Right lobe of liver (tissue), 6 donors: ENCODE data around the gene ERCC4. TPM values are rescaled to one million over a fixed set of nuclear protein-coding genes. Genes with fewer than 3 reads are reported as not detected.
A peak's percentile ranks its signal among the peaks of the same experiment; 100 is the strongest.

ENCODE experiments used
- ATAC-seq, 4 donors: fragments of 200-7000 bp; cut with Tn5 transposase; one replicate each; pipeline ENCODE4 v1.9.1; 2020; ENCODE audit warnings: mild to moderate bottlenecking in 4 of 4, moderate library complexity in 4 of 4
- DNase-seq, 3 donors: peaks; one replicate each; pipeline ENCODE4 v3.0.0-alpha.2; 2020
- H3K27ac ChIP-seq, 3 donors: fragments of 200-600 bp; one replicate each; pipeline ENCODE4 v1.8.0; 2022
- H3K27me3 ChIP-seq, 2 donors: fragments of 200-600 bp; one replicate each; pipeline ENCODE4 v1.8.0; 2022
- H3K36me3 ChIP-seq, 4 donors: fragments of 200-600 bp; sonication (generic) in 1 of 4; one replicate each; pipeline versions ENCODE4 v1.5.1 to v1.8.0; 2017 to 2022; ENCODE audit warnings: control low read depth in 1 of 4
- H3K4me1 ChIP-seq, 4 donors: fragments of 200-600 bp; sonication (generic) in 1 of 4; one replicate each; pipeline versions ENCODE4 v1.5.1 to v1.8.0; 2017 to 2022; ENCODE audit warnings: control low read depth in 1 of 4
- H3K4me3 ChIP-seq, 3 donors: fragments of 200-600 bp; one replicate each; pipeline ENCODE4 v1.8.0; 2022
- H3K9me3 ChIP-seq, 4 donors: fragments of 200-600 bp; sonication (generic) in 1 of 4; one replicate each; pipeline versions ENCODE4 v1.5.1 to v1.8.0; 2017 to 2022; ENCODE audit warnings: control low read depth in 1 of 4
- POLR2A ChIP-seq: fragments of 450-650 bp; IDR thresholded peaks from one replicate; pipeline ENCODE4 v1.6.1; 2017; ENCODE audit warnings: antibody characterized with exemption, mild to moderate bottlenecking
- WGBS: methylation state at CpG from one replicate; pipeline ENCODE4 v1.1.6; 2018; ENCODE audit warnings: low coverage, low lambda C conversion rate; ENCODE audit not compliant: insufficient coverage; ENCODE audit errors: missing lambda C conversion rate; 5-methylcytosine and 5-hydroxymethylcytosine counted together
- intact Hi-C, 2 donors: fragments of 100-400 bp; cut with DNase I; formaldehyde crosslinking; loops; one replicate each; pipeline versions ENCODE4 v1.11.2 to v1.14.1; 2022
- total RNA-seq, 6 experiments: library from RNA; depleted of rRNA in 2 of 6; stranded (reverse); fragments of >200 nt in 2 of 6; fragmentation: NEBNext Ultra II Directional in 3 of 6; extraction: Animal tissue kit (Norgen Biotek cat#: 25700) in 3 of 6; gene quantifications; one replicate each; pipeline versions ENCODE4 v1.1.0 to v1.2.4, GENCODE V29; 2016 to 2023
- TF ChIP-seq, protein P1 (sequence below), 4 donors: fragments of 200-600 bp in 3 of 4; fragments of 450-650 bp in 1 of 4; IDR thresholded peaks; one replicate each; pipeline versions ENCODE4 v1.5.1 to v1.8.0; 2016 to 2022; ENCODE audit warnings: antibody characterized with exemption in 4 of 4, mild to moderate bottlenecking in 2 of 4
- donor health status: DM: no; HTN: yes; CAD: no.
- donor health status: DM: no; HTN: no; CAD: no.
- donor health status: DM: no; HTN: no; CAD: no.
- donor health status: DM: no; HTN: yes; CAD: no.
- donor health status: DM: no; HTN: yes; CAD: no.

Gene ERCC4
- total RNA-seq, 6 experiments from 2014 or later, result 3.4 to 7.3 (median 5.7) TPM

DNA sequence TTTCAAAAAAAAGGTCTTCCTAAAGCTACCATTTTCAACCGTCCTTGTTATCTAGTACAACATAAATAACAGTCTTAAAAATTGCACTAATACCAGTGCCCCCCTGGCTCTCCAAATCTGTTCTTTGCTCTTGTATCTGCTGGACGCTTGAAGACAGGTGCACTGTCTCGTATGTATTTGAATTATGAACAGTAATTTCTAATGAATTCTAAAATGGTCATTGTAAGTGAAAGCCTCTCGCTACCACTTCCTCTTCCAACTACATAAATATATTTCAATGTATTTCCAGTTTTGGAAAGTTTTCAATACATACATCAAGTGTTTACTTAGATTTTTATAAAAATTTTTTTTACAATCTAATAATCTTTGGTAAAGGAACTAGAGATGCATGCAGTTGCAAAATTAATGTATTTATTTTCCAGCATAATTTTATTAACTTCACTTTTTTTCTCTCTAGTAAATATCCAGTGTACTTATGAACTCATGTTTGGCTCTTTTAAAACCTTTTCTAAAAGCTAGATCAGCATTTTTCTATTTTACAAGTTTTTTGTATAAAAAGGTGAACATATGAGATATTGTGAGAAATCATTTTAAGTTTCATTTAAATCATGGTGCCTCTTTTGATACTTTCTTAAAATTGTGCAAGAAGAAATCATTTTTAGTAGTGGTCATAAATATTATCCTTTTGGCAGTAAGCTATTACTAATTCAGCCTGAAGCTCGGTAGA is 31.0 kb downstream of the ERCC4 start:
- no peak for DNase-seq
- H3K9me3 ChIP-seq, result no peaks in the 10 kb centered on the region
- no peaks in the 10 kb centered on the region for H3K27me3 ChIP-seq
- peaks cover 0 to 24% (median 7%) of the 10 kb centered on the region in 4 donors for H3K36me3 ChIP-seq
- intact Hi-C loops, result no loop called here
- WGBS, result 92% methylated on average over 5 of the region's 5 CpGs
- no peak overlapping the region for H3K4me3 ChIP-seq
- H3K4me1 ChIP-seq, result peaks cover 0 to 3% (median 0%) of the 10 kb centered on the region in 4 donors
- no peak for ATAC-seq
- no peak overlapping the region for H3K27ac ChIP-seq
- TF ChIP-seq, protein P1, sequence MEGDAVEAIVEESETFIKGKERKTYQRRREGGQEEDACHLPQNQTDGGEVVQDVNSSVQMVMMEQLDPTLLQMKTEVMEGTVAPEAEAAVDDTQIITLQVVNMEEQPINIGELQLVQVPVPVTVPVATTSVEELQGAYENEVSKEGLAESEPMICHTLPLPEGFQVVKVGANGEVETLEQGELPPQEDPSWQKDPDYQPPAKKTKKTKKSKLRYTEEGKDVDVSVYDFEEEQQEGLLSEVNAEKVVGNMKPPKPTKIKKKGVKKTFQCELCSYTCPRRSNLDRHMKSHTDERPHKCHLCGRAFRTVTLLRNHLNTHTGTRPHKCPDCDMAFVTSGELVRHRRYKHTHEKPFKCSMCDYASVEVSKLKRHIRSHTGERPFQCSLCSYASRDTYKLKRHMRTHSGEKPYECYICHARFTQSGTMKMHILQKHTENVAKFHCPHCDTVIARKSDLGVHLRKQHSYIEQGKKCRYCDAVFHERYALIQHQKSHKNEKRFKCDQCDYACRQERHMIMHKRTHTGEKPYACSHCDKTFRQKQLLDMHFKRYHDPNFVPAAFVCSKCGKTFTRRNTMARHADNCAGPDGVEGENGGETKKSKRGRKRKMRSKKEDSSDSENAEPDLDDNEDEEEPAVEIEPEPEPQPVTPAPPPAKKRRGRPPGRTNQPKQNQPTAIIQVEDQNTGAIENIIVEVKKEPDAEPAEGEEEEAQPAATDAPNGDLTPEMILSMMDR (IDR thresholded peaks at IDR 0.05), result no peak
- TF ChIP-seq POLR2A, result no peak

DNA sequence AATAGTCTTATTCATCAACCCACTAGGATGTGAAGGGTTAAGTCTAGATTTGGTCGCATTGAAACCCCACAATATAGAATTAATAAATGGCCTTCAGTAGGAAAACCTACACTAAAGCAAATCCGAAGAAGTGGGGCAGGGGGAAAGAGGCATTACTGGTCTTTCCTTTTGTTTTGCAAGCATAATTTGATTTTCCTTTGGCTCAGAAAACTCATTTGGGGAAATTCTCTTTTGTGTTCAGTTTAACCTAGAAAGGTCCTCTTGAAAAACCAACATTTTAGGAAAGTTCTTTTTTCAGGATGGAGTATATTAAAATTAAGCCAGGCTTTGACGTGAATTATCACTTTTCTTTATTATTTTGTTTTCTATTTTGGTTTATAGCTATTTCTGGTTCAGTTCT is 31.7 kb downstream of the ERCC4 start:
- DNase-seq (no peak), ATAC-seq (no peak)
- Histone ChIP-seq H3K4me3 (no peak overlapping the region), H3K27me3 (no peaks in the 10 kb centered on the region), H3K4me1 (peaks cover 0 to 3% (median 0%) of the 10 kb centered on the region in 4 donors), H3K27ac (no peak overlapping the region), H3K36me3 (peaks cover 0 to 21% (median 7%) of the 10 kb centered on the region in 4 donors), H3K9me3 (no peaks in the 10 kb centered on the region)
- 59% methylated on average over 3 of the region's 3 CpGs for WGBS
- TF ChIP-seq, protein P1 (IDR thresholded peaks at IDR 0.05), result no peak
- no peak for TF ChIP-seq POLR2A
- intact Hi-C loops, result no loop called here

DNA sequence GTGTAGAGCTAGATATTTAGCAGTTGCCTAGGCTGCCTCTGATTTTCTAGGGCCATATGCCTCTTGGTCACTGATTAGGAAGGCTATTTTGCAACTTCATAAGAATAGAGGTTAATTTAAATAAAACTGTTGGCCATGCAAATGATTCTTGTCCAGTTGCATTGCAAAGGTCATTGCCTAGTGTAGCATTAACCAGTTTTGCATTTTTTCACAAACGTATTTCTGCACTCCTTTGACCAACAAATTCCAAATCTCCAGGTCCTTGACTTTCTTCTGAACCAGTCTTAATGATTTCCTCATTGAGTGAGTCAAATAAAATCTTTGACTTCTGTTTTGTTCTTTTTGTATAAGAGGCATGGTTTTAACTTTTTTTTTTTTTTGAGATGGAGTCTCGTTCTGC is 33.5 kb downstream of the ERCC4 start:
- Histone ChIP-seq H3K4me1 (peaks cover 0 to 3% (median 0%) of the 10 kb centered on the region in 4 donors), H3K27ac (no peak overlapping the region), H3K4me3 (no peak overlapping the region), H3K27me3 (no peaks in the 10 kb centered on the region), H3K9me3 (no peaks in the 10 kb centered on the region), H3K36me3 (peaks cover 0 to 7% (median 0%) of the 10 kb centered on the region in 4 donors)
- TF ChIP-seq, protein P1 (IDR thresholded peaks at IDR 0.05), result no peak
- TF ChIP-seq POLR2A, result no peak
- WGBS, result 15% methylated on average over 2 of the region's 2 CpGs
- no peak for DNase-seq
- no peak for ATAC-seq
- intact Hi-C loops, result no loop called here

DNA sequence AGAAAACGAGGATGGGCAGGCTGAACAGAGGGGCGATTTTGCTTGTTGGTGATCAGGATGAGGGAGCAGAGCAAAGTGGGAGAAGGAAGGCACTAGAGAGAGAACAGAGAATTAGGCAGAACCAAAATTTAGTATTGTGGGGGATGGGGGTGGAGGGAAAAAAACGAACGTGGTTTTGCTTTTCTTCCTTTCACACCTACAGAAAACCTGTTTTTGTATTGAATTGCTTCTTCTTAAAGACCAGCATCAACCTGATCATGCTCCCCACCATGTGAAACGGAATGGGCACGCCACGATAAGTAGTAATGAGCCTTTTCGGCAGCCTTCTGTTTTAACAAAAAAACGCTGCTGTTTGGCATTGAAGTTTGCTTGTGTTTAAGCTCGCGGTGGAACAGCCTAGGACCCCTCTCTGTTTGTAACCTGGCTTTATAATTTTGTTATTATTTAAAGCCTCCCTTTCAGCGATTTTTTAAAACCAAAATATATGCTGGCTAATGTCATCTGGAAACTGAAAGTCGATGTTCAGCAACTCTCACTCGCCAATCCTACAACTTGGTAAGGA is 36.8 kb downstream of the ERCC4 start:
- no peak overlapping the region for H3K4me3 ChIP-seq

More for the DNA sequence above, 36.8 kb downstream of the ERCC4 start:
- 52% methylated on average over 14 of the region's 14 CpGs for WGBS
- no peaks in the 10 kb centered on the region for H3K27me3 ChIP-seq
- ATAC-seq (no peak), DNase-seq (no peak)
- H3K27ac ChIP-seq, result peak overlapping the region in 1 of 3 donors; percentile 79
- H3K9me3 ChIP-seq, result no peaks in the 10 kb centered on the region
- TF ChIP-seq, protein P1 (IDR thresholded peaks at IDR 0.05), result no peak
- no peak for TF ChIP-seq POLR2A
- H3K4me1 ChIP-seq, result peaks cover 0 to 3% (median 0%) of the 10 kb centered on the region in 4 donors
- H3K36me3 ChIP-seq, result no peaks in the 10 kb centered on the region
- intact Hi-C loops, result no loop called here
